Neural crest cell (in vitro differentiated cells): ENCODE data around the gene PLEKHG3. TPM values are rescaled to one million over a fixed set of nuclear protein-coding genes. Genes with fewer than 3 reads are reported as not detected.
A peak's percentile ranks its signal among the peaks of the same experiment; 100 is the strongest.

ENCODE experiments used
- DNase-seq: peaks from one replicate; pipeline ENCODE4 v3.0.0; 2021; ENCODE audit warnings: low read depth, mixed read lengths, low spot score
- H3K27ac Mint-ChIP-seq: one replicate; pipeline ENCODE4 v1.8.0; 2021; ENCODE audit warnings: mild to moderate bottlenecking, mixed read lengths; ENCODE audit not compliant: unreplicated experiment
- H3K27me3 Mint-ChIP-seq: 2 replicates; pipeline ENCODE4 v1.8.0; 2021; ENCODE audit warnings: low read depth, mild to moderate bottlenecking, mixed read lengths
- H3K36me3 Mint-ChIP-seq: 2 replicates; pipeline ENCODE4 v1.8.0; 2021; ENCODE audit warnings: low read depth, mild to moderate bottlenecking, mixed read lengths
- H3K4me1 Mint-ChIP-seq: 2 replicates; pipeline ENCODE4 v1.8.0; 2021; ENCODE audit warnings: mixed read lengths
- H3K4me3 Mint-ChIP-seq: one replicate; pipeline ENCODE4 v1.8.0; 2021; ENCODE audit warnings: mild to moderate bottlenecking, mixed read lengths
- H3K9me3 Mint-ChIP-seq: 2 replicates; pipeline ENCODE4 v1.8.0; 2021; ENCODE audit warnings: mixed read lengths
- CTCF ChIP-seq: fragments of 200-600 bp; sonication (generic); conservative IDR thresholded peaks from 2 replicates; pipeline ENCODE4 v1.5.0; 2021; ENCODE audit warnings: antibody characterized with exemption, mild to moderate bottlenecking
- total RNA-seq: library from RNA; stranded (reverse); gene quantifications from 2 replicates; pipeline ENCODE4 v1.2.1, GENCODE V29; 2021

The PLEKHG3 gene
- total RNA-seq, 1 donor from 2014 or later: 43.4 TPM

- Mint-ChIP-seq H3K4me3 (no peak overlapping the region), H3K27ac (no peak overlapping the region), H3K4me1 (no peaks in the 10 kb centered on the region), H3K27me3 (no peaks in the 10 kb centered on the region), H3K9me3 (no peaks in the 10 kb centered on the region), H3K36me3 (peaks cover 3% of the 10 kb centered on the region)
- DNase-seq: no peak
- TF ChIP-seq CTCF: no peak
These were observed 69.4 kb downstream of the PLEKHG3 start for GRCh38 chr14:64773577-64773976.

- DNase-seq: no peak
- TF ChIP-seq CTCF: no peak
- Mint-ChIP-seq H3K9me3 (no peaks in the 10 kb centered on the region), H3K36me3 (peaks cover 3% of the 10 kb centered on the region), H3K4me1 (no peaks in the 10 kb centered on the region), H3K27ac (no peak overlapping the region), H3K27me3 (no peaks in the 10 kb centered on the region), H3K4me3 (no peak overlapping the region)
These were observed 70.0 kb downstream of the PLEKHG3 start for GRCh38 chr14:64774272-64774671.

- no peak for DNase-seq
- H3K4me1 Mint-ChIP-seq: no peaks in the 10 kb centered on the region
- H3K9me3 Mint-ChIP-seq: no peaks in the 10 kb centered on the region
- TF ChIP-seq CTCF: no peak
- H3K27ac Mint-ChIP-seq: no peak overlapping the region
- H3K27me3 Mint-ChIP-seq: no peaks in the 10 kb centered on the region
- H3K4me3 Mint-ChIP-seq: no peak overlapping the region
- H3K36me3 Mint-ChIP-seq: peaks cover 3% of the 10 kb centered on the region
These were observed 71.0 kb downstream of the PLEKHG3 start for GRCh38 chr14:64775081-64775777.

GRCh38 chr14:64777461-64777860 is 73.2 kb downstream of the PLEKHG3 start:
- no peak for DNase-seq
- H3K27me3 Mint-ChIP-seq: no peaks in the 10 kb centered on the region
- no peak overlapping the region for H3K27ac Mint-ChIP-seq
- H3K9me3 Mint-ChIP-seq: no peaks in the 10 kb centered on the region
- no peak overlapping the region for H3K4me3 Mint-ChIP-seq
- no peak for TF ChIP-seq CTCF
- H3K36me3 Mint-ChIP-seq: peaks cover 3% of the 10 kb centered on the region
- H3K4me1 Mint-ChIP-seq: no peaks in the 10 kb centered on the region

GRCh38 chr14:64778104-64778754 is 74.0 kb downstream of the PLEKHG3 start:
- DNase-seq: no peak
- Mint-ChIP-seq H3K36me3 (peaks cover 3% of the 10 kb centered on the region), H3K27me3 (no peaks in the 10 kb centered on the region), H3K27ac (peak overlapping the region; percentile 67), H3K9me3 (no peaks in the 10 kb centered on the region), H3K4me3 (no peak overlapping the region), H3K4me1 (no peaks in the 10 kb centered on the region)
- no peak for TF ChIP-seq CTCF
